GM19239 (cell line): ENCODE measurements around the gene LHPP.

ENCODE experiments used
- DNase-seq: peaks from one replicate; pipeline ENCODE4 v3.0.0; 2011; ENCODE audit warnings: low spot score; ENCODE audit not compliant: insufficient read length
- FAIRE-seq: peaks from 2 replicates; lab custom pipeline; 2011; peaks lifted over from hg19 to GRCh38; lab: Jason Lieb, UNC

Gene LHPP

DNA sequence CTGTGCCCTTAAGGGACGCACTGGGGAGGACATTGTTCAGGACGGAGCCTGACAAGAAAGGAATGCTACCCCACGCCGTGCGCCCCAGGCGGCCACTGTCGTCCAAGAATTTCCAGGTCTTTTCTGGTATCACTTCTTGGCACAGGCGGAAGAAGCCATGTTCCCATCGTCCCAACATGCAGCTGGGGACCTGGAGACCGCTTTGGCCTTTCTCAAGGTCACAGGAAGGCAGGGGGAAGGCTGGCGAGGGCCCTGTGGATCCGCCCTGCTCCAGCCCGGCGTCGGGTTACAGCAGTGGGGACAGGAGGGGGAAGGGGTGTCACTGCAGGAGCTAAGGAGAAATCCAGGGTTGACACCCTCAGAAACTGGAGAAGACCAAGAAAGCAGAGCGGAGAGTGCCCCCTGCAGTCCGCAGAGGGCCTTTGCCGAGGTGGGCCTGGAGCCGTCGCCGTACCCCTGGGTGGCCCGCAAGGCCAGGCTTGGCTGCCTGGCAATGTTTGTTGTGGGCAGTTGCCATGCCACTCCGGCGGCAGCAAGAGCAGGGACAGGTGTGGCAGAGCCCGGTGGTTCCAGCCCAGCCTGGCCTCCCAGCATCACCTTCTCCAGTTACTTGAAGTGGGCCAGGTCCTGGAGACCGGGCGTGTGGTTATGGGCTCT is 104.1 kb downstream of the LHPP start:
- FAIRE-seq (no peak), DNase-seq (no peak)

DNA sequence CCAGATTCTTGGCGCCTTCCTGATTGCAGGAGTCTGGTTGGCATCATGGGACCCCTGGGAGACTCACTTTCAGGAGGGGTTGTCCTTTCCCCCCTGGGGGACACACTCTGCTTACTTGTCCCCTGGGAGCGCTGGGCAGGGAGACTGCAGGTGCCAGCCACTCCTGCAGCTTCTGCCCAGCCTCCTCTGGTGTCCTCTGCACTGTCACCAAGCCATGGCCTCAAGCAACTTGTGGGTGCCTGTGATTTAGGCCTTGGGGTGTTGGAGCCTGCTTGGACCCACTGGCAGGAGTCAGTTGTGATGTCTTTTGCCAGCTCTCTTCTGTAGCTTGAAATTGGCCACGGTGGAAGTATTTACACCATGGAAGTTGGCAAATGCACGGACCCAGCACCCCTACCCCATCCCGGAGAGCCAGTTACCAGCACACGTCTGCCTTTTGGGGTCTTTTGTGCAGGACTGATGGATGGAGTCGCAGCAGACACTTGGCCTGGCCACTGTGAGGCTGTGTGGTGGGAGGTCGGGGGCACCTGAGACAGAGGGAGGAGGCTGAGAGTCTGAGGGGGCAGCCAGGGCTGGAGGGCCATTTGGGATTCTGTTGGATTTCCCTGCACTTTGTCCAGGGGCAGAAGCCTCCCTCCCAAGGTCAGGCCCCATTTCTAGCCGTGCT is 104.7 kb downstream of the LHPP start:
- DNase-seq = no peak
- no peak for FAIRE-seq

DNA sequence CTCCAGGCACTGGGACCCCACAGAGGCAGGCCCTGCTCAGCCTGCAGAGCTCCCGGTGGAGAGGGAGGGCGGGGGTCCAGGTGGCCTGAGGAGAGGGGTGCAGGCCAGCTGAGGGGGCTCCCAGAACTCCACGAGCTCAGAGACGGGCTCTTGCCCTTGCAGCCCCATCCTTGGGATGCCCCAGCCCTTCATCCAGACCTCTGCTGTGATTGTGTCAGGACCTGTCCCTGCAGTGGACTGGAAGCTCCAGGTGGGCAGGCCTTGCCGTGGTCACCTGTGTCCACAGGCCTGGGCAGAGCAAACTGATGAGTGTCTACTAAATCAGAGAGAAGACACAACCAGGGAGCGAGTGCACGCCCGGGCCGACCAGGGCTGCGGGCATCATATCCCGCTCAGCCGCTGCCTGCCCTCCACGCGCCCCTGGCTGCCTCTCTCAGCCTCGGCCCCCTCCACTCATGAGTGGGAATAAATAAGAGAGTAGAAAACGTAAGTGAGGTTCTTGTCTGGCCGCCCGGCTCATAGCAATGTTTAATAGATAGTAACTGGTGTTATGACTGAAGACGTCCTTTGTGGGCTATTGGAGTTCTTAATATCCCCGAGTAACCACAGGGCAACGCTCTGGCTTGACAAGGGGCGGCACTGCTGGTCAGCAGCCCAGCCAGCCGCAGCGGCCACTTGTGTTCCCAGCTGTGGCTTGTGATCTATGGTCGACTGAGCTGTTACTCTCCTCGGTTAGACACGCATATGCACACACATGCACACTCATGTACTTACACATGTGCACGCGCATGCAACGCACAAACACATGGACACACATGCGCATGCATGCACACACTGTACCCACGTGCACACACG is 105.6 kb downstream of the LHPP start:
- no peak for FAIRE-seq
- DNase-seq = no peak

DNA sequence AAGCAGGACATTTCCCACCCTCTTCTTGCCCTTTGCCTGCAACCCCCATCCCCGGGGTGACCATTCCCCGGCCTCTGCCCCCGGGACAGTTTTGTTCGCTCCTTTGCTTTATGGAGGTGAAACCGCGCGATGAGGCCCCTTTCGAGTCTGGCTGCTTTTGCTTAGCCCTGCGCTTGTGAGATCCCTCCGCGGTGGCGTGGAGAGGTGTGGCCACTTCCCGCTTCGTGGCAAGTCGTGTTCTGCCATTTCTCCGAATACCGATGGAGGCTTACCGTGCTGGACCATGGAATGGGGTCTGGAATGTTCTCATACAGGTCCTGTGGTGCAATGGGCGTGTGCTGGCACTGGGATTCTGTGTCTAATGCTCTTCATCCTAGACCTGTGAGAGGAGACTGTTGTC is 106.7 kb downstream of the LHPP start:
- no peak for FAIRE-seq
- no peak for DNase-seq

DNA sequence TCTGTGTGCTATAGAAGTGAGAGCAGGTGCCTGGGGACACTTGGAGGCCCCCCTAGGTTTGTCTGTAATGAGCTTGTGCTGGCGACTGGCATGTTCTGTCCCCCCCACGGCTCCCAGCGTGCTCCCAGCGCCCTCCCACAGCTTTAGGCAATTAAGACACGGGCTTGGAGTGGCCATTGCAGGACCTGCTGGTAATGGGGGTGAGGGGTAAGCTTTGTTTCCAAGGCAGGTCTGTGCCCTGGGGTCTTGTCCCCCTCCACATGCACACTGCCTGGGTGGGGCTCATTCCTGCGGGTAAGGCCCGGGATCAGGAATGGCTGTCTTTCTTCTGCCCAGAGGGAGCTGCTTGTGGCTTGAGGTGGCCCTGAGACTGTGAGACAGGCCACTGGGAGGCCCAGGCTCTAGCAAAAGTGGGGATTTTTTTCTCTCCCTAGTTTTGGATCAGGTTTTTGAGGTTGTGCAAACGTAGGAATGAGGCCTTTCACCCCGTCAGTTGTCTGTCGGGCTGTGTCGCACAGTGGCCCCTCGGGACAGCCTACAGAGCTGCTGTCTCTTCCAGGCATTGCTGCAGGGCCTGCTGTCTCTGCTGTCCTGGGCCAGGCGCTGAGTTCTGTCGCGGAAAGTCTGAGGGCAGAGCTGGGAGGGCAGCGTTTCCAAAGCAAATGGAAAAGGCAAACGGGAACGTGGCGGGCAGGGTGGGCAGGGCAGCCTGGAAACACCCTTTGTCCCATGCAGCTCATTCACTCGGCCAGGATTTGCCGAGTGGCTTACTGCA is 107.4 kb downstream of the LHPP start:
- FAIRE-seq (no peak), DNase-seq (no peak)

DNA sequence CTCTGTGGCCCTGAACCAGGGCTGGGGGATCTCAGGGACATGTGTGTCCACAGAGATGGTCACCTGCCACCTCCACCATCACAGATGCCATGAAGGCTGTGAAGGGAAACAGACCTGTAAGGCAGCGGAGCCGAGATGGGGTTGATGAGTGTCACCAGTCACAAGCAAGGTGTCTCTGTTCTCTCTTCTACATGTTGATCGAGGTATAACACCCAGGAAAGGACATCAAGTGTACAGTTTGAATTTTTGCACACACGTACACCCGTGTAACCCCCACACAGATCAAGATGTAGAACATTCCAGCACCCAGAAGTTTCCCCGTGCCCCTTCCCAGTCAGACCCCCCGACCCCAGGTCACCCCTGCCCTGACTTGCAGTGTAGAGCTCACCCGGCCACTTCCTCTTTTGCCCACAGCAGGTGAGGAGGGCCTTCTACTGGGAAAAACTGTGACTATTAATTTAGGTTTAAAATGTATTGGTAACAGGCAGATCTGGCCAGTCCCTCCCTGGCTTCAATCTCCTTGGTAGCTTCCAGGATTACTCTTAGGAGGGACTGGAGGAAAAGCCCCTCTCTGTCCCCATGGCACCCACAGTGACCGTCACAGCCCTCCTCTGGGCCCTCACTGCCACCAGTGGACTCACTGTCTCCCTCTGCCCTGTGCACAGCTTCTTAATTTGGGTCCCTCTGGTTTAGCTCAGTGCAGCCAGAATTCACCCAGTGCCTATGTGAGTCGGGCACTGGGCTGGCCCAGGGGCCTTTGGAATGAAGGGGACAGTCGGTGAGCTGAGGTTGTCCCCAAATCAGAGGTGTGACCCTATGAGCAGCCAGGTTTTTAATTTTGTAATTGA is 108.2 kb downstream of the LHPP start:
- DNase-seq (no peak), FAIRE-seq (no peak)

DNA sequence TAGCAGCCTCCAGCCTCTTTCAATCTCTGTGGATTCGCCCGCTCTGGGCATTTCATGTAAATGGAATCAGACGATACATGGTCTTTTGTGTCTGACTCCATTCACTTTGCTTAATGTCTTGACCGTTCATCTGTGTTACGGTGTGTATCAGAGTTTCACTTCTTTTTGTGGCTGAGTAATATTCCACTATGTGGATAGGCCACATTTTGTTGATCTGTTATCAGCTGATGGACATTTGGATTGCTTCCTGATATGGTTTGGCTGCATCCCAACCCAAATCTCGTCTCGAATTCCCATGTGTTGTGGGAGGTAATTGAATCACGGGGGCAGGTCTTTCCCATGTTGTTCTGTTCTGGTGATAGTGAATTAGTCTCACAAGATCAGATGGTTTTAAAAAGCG is 109.0 kb downstream of the LHPP start:
- FAIRE-seq = no peak
- no peak for DNase-seq

DNA sequence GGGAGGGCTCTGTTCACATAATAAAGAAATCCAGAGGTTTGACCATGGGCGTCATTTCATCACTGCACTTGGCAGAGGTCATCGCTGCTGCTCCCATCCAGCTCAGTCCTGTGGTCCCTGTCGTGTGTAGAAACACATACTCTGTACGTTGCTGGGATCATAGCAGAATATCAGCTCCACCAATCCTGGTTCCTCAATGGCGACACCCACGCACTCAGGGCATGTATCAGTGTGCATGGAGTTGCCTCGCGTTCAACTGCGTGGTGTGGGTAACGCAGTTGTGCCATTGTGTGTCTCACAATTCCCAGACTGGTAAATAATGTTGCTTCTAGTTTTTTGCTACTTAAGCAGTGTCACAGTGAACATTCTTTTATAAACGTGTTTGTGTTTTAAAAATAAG is 111.1 kb downstream of the LHPP start:
- FAIRE-seq (no peak), DNase-seq (no peak)

DNA sequence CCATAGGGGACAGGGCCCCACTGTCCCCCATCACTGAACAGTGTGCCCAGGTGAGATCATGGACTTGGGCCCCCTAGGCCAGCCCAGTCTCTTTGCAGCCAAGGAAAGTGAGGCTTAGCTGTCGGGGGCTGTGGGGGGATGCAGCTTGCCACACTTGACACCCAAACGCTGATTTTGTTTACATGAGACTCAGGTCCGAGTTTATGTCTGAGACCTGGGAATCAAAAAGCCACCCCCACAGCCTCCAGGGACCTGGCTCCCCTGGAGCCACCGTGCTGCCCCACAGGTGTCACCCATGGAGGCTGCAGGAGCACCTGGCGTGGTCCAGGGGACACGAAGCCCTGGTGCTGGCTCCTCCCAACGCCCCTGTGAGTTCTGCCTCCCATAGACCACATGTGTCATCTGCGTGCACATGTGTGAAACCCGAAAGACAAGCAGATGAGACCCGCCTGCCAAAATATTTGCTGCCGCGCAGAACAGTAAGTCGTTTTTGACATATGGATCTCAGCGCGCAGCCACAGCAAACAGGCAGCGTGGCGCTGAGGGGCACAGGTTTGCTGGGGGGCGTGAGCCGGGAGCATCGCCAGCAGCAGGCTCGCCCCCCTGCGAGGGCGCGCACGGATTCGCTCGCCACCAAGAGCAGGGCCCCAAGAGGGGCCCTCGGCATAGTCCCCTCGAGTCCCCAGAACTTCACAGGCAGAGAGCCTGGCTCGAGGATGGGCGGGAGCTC is 112.3 kb downstream of the LHPP start:
- no peak for DNase-seq
- FAIRE-seq = no peak

DNA sequence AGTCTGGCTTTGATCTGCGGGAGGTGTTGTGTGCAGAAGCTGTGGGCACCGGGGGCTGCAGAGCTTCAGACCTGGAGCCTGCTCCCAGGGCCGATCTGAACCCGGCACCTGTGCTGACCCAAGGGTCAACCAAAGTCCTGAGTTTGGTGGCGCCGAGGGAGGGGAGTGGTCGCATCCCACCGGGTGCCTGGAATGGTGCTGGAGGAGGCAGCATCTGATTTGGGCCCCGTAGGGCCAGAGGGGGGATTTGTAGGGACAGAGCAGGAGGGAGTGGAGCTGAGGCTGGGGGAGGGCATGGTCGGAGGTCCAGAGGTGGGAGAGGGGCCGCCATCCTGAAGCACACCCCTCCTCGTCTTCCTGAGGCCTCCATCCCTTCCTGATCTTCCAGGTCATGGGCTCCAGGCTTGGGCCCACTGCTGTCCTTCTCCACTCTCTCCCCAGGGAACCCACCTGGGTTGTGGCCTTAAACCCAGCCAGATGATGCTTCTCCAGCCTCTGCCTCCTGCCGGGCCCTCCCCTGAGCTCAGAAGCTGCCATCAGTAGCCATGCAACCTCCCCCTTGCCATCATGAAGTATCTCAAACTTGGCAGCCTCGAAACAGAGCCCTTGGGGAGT is 112.9 kb downstream of the LHPP start:
- no peak for FAIRE-seq
- DNase-seq = no peak

DNA sequence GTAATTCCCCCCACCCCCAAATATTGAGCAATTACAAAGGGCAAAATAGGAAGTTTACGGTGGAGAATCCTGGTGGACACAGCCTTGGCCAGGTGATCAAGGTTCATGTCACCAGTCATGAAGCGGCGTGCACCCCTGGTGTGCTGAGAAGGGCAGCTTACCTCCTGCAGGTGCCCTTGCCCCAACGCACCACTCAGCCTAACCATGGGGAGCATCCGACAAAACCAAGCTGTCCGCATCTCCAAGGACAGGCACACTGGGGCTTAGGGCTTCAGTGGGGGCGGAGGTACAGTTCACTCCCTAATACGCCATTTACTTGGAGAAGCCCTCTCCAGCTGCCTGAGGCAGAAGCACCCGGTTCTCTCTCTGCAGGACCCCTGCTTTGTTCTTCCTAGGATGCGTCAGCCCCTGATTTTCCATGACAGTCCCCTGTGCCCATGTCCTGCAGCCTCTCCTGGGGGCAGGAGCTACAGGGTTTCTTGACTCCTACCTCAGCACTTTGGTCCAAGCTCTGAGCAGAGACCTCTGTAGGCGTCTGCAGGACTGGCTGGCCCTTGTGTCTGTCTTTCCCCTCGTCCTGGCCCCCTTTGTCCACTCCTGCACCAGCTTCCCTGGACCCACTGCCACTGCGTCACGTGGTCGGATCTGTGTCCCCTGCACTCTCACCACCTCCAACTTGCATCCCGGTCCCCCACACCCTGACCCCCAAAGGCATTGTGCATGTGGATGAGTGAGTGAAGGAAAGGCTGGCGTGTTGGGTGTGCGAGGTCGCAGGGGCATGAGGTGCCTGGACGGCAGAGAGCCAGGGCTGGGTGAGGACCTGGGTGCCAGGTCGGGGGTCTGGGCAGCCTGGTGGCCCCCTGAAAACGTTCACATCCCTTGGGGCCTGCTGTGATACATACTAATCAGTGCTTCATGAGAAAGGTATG is 113.7 kb downstream of the LHPP start:
- DNase-seq (no peak), FAIRE-seq (no peak)

DNA sequence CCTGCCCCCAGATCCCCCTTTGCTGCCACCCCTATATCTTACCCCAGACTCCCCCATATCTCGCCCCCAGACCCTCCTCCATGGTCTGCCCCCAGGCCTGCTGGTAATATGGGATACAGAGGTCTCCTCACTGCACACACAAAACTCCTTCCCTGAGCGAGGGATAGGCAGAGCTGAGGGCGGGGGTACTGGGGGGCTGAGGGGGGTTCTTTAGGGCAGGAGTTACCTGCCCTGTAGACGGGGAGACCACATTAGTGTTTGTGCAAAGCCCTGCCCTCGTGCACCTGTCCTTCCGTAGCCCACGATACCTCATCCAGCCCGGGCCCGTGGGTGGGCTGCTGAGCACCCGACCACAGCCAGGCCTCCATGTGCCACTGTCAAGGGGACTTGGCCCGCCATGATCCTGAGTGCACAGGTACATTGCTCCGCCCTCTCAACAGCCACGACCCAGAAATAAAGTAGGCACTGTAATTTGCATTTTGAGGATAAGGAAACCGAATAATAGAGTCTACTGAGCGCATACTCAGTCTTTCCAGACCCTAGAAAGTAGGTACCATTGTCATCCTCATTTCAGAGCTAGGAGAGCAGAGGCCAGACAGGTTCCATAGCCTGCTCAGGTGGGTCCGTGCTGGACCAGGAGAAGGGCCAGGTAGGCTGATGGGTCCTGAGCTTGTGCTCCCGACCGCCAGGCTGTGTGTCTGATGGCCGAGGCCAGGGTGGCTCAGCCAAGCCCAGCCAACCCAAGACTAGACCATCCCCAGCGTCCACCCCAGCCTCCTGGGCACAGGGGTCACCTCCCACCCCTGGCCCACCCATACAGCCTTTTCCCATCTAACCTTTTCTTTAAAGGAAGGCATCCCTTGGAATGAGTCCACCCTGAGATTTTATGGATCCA is 115.2 kb downstream of the LHPP start:
- FAIRE-seq (no peak), DNase-seq (no peak)

DNA sequence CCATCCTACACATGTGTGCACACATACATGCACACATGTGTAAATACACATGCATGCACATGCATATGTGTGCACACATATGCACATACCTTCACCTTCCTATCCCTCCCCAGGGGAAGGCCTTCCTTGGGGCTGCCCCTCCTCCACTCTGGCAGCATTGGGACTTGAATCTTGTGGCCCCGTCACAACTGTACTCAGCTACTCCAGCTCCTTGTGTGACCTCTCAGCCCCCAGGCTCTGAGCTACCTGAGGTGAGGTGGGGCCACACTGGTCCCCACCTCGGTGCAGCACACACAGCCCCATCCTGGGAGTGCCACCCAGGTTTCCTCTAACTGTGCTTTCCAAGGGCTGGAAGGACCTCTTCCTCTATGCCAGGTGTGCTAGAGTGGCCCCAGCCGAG is 116.0 kb downstream of the LHPP start:
- no peak for FAIRE-seq
- no peak for DNase-seq

DNA sequence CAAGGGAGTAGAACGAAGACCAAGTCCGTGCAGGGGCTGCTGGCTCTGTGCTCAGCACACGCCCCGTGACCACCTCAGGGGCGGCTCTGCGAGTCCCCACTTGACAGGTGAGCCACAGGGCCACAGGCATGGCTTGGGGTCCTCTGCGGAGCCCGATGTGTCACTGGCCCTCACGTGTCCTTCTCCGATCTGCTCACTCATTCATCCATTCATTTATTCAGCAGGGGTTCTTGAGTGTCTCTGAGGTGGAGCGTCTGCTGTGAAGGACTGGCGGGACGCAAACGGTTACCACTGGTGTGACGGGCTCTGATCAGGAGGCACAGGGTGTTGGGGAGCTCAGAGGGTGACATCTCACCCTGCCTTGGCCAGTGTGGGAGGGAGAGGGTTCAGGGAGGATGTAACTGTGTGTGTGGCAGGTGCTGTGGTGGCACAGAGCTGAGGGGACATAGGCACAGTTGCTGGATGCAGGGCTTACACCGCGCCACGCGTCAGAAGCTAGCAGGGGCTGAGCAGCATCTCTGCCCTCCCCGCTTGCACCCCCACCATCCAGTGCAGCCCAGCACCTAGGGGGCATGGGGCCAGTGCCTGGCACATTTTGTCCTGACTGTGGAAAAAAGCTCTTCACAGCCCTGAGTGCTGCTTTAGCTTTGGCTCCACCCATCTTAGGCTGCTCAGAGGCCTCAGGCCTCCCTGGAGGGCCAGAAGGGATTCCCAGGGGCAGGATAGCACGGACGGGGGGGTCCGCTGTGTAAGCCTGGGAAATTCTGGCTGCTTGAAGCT is 116.8 kb downstream of the LHPP start:
- DNase-seq (no peak), FAIRE-seq (no peak)

DNA sequence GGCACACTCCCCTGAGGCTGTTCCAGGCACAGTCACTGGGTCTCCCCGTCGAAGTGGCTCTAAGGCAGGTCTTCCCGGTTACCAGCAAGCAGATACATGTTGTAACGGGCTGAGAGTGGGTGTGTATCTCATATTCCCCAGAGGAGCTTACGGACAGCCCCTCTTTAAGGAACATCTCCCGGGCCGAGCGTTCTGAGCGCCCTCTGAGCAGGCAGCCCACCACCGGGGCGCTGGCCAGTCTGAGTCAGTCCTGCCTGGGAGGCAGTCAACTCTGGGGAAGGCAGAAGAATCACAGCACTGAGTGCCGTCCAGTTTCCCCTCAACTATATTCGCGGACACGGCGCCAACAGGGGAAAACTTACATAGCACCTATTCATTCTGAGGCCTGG is 117.4 kb downstream of the LHPP start:
- no peak for FAIRE-seq

DNA sequence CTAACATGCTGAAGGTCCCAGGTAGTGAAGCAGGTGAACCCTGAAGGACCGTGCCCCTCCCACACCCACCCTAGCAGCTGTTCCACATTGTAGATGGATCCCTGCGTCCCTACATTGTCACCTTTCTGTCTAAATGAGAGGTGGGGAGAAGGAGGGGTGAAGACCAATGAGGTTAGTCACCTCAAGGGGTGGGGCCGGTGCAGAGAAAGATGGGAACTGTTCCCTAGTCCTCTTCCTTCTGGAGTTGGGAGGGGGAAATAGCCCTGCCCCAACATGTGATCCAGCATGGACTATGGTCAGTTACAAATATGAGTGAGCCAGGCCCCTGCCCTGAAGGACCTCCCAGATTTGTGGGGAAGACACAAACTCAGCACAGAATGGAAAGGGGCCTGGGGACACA is 124.5 kb downstream of the LHPP start:
- FAIRE-seq = no peak
- DNase-seq = no peak

More for the DNA sequence above, 117.4 kb downstream of the LHPP start:
- no peak for DNase-seq
